ENCODE data around the gene MEIOSIN. TPM values are rescaled to one million over a fixed set of nuclear protein-coding genes. Genes with fewer than 3 reads are reported as not detected.

MEIOSIN gene
- total and polyA plus RNA-seq, 2 of the 13 experiments (the other 11 are each of a cell fraction or from before 2014, with no cell fraction given), result not detected

DNA sequence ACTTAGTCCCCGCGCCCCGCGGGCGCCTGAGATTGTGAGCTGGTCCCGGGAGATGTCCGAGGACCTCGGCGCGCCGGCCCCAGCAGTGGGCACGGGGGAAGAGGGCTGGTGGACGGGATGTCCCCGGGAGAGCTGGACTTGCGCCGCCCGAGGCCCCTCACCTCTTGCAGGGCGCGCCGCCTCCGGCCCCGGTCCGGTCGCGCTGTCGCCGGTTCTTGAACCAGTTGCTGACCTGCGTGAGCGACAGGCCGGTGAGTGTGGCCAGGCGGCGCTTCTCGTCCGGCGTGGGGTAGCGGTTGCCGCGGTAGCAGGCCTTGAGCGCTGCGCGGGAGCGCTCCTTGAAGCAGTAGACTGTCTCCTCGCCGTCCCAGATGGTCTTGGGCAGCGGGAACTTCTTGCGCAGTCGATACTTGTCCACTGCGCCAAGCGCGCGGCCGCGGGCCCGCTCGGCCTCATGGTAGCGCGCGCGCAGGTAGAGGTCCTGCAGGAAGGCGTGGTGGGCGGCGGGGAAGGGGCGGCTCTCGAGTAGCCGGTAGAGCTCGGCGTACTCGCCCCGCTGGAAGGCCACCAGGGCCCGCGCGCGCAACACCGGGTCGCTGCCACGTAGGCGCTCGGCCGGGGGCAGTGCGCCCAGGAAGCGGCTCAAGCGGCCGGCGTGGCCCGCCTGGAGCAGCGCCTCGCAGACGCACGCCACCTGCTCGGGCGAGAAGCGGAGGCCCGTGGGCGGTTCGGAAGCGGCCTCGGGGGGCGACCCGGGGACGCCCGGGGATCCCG is 34.8 kb downstream of the MEIOSIN start (continued):
- TF ChIP-seq, protein P1, sequence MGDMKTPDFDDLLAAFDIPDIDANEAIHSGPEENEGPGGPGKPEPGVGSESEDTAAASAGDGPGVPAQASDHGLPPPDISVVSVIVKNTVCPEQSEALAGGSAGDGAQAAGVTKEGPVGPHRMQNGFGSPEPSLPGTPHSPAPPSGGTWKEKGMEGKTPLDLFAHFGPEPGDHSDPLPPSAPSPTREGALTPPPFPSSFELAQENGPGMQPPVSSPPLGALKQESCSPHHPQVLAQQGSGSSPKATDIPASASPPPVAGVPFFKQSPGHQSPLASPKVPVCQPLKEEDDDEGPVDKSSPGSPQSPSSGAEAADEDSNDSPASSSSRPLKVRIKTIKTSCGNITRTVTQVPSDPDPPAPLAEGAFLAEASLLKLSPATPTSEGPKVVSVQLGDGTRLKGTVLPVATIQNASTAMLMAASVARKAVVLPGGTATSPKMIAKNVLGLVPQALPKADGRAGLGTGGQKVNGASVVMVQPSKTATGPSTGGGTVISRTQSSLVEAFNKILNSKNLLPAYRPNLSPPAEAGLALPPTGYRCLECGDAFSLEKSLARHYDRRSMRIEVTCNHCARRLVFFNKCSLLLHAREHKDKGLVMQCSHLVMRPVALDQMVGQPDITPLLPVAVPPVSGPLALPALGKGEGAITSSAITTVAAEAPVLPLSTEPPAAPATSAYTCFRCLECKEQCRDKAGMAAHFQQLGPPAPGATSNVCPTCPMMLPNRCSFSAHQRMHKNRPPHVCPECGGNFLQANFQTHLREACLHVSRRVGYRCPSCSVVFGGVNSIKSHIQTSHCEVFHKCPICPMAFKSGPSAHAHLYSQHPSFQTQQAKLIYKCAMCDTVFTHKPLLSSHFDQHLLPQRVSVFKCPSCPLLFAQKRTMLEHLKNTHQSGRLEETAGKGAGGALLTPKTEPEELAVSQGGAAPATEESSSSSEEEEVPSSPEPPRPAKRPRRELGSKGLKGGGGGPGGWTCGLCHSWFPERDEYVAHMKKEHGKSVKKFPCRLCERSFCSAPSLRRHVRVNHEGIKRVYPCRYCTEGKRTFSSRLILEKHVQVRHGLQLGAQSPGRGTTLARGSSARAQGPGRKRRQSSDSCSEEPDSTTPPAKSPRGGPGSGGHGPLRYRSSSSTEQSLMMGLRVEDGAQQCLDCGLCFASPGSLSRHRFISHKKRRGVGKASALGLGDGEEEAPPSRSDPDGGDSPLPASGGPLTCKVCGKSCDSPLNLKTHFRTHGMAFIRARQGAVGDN (CRISPR knock-in tag; IDR thresholded peaks at IDR 0.05), result peak; percentile 74
- TF ChIP-seq SMARCE1 (IDR thresholded peaks at IDR 0.05; ENCODE audit: borderline replicate concordance), result no peak
- TF ChIP-seq ZNF225 (CRISPR knock-in tag; IDR thresholded peaks at IDR 0.05), result peak; percentile 63; the same call in 1 of the 2 replicates
- TF ChIP-seq, protein P2, sequence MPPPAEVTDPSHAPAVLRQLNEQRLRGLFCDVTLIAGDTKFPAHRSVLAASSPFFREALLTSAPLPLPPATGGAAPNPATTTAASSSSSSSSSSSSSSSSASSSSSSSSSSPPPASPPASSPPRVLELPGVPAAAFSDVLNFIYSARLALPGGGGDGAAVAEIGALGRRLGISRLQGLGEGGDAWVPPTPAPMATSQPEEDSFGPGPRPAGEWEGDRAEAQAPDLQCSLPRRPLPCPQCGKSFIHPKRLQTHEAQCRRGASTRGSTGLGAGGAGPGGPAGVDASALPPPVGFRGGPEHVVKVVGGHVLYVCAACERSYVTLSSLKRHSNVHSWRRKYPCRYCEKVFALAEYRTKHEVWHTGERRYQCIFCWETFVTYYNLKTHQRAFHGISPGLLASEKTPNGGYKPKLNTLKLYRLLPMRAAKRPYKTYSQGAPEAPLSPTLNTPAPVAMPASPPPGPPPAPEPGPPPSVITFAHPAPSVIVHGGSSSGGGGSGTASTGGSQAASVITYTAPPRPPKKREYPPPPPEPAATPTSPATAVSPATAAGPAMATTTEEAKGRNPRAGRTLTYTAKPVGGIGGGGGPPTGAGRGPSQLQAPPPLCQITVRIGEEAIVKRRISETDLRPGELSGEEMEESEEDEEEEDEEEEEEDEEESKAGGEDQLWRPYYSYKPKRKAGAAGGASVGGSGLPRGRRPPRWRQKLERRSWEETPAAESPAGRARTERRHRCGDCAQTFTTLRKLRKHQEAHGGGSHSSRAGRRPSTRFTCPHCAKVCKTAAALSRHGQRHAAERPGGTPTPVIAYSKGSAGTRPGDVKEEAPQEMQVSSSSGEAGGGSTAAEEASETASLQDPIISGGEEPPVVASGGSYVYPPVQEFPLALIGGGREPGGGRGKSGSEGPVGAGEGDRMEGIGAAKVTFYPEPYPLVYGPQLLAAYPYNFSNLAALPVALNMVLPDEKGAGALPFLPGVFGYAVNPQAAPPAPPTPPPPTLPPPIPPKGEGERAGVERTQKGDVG (CRISPR knock-in tag; IDR thresholded peaks at IDR 0.05; ENCODE audit: borderline replicate concordance), result no peak
- TF ChIP-seq ZNF839 (CRISPR knock-in tag; IDR thresholded peaks at IDR 0.05; ENCODE audit: borderline replicate concordance), result no peak
- no peak for TF ChIP-seq ZNF597 (CRISPR knock-in tag; IDR thresholded peaks at IDR 0.05)
- no peak for TF ChIP-seq ZNF329 (CRISPR knock-in tag; IDR thresholded peaks at IDR 0.05; ENCODE audit: low read depth)
- peak; percentile 86 for TF ChIP-seq KDM2A (CRISPR knock-in tag; IDR thresholded peaks at IDR 0.05; ENCODE audit: borderline replicate concordance, low read depth)
- TF ChIP-seq ZNF496 (CRISPR knock-in tag; IDR thresholded peaks at IDR 0.05; ENCODE audit: insufficient replicate concordance), result no peak
- TF ChIP-seq ARHGAP35 (CRISPR knock-in tag; IDR thresholded peaks at IDR 0.05; ENCODE audit: borderline replicate concordance), result no peak
- TF ChIP-seq ZC3H13 (CRISPR knock-in tag; IDR thresholded peaks at IDR 0.05), result peak; percentile 57; the same call in 1 of the 2 replicates
- TF ChIP-seq POLR2AphosphoS5 (IDR thresholded peaks at IDR 0.05; ENCODE audit: low read depth, low read length), result no peak
- TF ChIP-seq ZNF180 (CRISPR knock-in tag; IDR thresholded peaks at IDR 0.05; ENCODE audit: borderline replicate concordance, low read depth), result no peak
- TF ChIP-seq SRF (IDR thresholded peaks at IDR 0.05; ENCODE audit: low read depth, low read length), result no peak
- TF ChIP-seq RCOR2 (CRISPR knock-in tag; IDR thresholded peaks at IDR 0.05), result no peak
- TF ChIP-seq NFE2 (CRISPR knock-in tag; IDR thresholded peaks at IDR 0.05), result no peak
- TF ChIP-seq SIN3A (IDR thresholded peaks at IDR 0.05; ENCODE audit: borderline replicate concordance, low read depth, low read length), result 0 out of 2 replicates have a peak, but pooled peaks have one; percentile 1
- TF ChIP-seq CEBPB (IDR thresholded peaks at IDR 0.05; ENCODE audit: borderline replicate concordance, low read depth, low read length), result no peak
- TF ChIP-seq ZNF333 (CRISPR knock-in tag; IDR thresholded peaks at IDR 0.05; ENCODE audit: borderline replicate concordance), result no peak

Data from HepG2 (cell line).